Effector CD4-positive, alpha-beta T cell (primary cell): ENCODE data around the gene CMTM5.

Source experiments
- DNase-seq: peaks from one replicate; pipeline ENCODE4 v3.0.0-alpha.2; 2020

CMTM5 gene

GRCh38 chr14:23358042-23358441 lies 18.8 kb upstream of the CMTM5 start:
- DNase-seq = no peak

GRCh38 chr14:23358553-23359166 lies 18.2 kb upstream of the CMTM5 start:
- no peak for DNase-seq

- DNase-seq = no peak
These were observed 17.6 kb upstream of the CMTM5 start for GRCh38 chr14:23359167-23359626.

- no peak for DNase-seq
These were observed 17.0 kb upstream of the CMTM5 start for GRCh38 chr14:23359722-23360447.

DNA sequence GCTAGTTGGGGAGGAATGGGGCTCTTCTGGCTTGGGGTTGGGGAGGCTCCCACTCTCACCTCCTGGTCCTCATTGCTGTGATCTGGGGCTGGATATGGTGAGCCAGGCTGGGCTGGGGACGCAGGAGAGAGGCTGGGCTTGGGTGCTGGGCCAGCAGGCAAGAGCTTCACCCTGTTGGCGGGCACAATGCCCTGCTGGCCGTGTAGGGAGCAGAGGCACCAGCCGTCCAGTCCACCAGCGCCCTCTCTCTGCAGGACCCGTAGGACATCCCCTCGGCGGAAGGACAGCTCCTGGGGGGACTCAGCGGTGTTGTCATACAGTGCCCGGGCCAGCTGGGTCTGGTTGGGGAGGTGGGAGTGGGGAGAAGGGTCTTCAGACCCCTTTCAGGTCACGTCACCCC lies 16.4 kb upstream of the CMTM5 start:
- DNase-seq = no peak

- no peak for DNase-seq
These were observed 15.5 kb upstream of the CMTM5 start for GRCh38 chr14:23361320-23361719.

DNA sequence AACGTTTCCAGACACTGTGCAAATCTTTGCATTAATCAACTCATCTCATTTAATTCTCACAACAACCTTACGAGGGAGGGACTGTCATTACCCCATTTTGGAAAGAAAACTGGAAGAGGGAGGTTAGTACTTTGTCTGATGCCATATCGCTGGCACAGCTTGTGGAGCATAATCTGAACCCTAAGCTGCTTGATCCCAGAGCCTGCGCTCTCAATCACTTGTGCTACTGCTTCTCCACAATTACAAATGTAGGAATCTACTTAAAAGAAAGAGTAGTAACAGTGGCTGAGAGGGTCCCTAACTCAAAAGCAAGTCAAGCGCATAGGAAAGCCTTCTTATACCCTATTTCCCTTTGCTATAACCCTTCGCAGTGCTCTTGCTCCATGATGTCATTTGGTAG lies 15.1 kb upstream of the CMTM5 start:
- DNase-seq = no peak

- DNase-seq = no peak
These were observed 14.6 kb upstream of the CMTM5 start for GRCh38 chr14:23362200-23362599.

- DNase-seq = no peak
These were observed 12.4 kb upstream of the CMTM5 start for GRCh38 chr14:23364164-23365035.

DNA sequence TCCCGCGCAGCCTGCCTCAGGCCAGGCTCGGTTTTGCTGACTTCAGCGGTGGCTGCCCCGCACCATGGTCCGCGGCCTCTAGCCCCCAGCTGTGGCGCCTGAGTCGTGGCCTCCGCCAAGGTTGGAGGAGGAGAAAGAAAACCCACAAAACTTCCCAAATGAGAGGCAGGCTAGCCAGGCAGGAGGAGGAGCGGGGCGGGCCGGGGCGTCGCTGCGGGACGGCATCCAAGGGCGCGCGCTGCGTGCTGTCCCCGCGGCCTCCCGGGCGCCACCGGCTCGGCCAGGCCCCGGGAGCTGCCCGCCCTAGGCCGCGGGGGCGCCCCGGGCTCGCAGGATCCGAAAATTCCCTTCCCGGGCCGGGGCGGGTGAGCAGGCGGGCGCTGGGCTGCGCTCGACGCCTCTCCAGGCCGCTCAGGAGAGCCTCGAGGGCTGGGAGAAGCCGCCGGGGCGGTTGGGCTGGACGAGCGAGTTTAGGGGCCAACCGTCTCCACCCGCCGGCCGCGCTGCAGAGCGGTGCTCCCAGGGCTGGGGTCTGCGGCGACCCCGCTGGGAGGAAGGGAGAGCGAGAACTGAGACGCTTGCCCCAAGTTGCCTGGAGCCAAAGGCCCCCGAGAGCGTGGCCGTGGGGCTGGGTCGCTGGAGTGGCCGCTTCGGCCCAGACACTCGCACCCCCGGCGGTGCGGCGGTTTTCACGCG lies 11.7 kb upstream of the CMTM5 start, which contains the start of gene EFS:
EFS (minus strand) TSS at position 137 of the 696 bp plus-strand sequence. CDS start 147 bp downstream, outside the sequence.
- DNase-seq = no peak

GRCh38 chr14:23365732-23366425 lies 11.0 kb upstream of the CMTM5 start:
- DNase-seq = no peak

GRCh38 chr14:23366426-23366921 lies 10.4 kb upstream of the CMTM5 start:
- no peak for DNase-seq

- DNase-seq = no peak
These were observed 6.6 kb upstream of the CMTM5 start for GRCh38 chr14:23370221-23370620.

- DNase-seq = no peak
These were observed 5.0 kb upstream of the CMTM5 start for GRCh38 chr14:23371865-23372264.

DNA sequence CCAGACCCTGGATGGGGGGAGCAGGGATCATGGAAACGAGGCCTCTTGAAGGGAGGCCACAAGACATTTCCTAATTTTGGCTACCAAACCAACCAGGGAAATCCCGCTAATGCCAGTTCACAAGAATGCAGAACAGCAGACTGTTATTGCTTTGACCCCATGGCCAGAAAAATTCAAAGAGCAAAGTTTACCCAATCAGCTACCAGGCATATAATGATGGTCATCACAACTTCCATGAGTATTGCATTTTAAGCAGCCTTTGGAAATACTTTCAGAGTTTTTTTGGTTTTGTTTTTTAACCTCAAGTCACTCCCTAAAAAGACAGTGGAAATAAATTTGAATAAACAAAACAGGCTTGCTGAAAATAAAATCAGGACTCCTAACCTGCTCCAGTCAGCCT lies 4.3 kb upstream of the CMTM5 start, which contains the start of gene IL25:
IL25 (plus strand) TSS at position 301 of the 400 bp plus-strand sequence.
- no peak for DNase-seq

GRCh38 chr14:23373041-23373440 lies 3.8 kb upstream of the CMTM5 start:
- no peak for DNase-seq

- no peak for DNase-seq
These were observed 1.2 kb upstream of the CMTM5 start for GRCh38 chr14:23375527-23376251.

DNA sequence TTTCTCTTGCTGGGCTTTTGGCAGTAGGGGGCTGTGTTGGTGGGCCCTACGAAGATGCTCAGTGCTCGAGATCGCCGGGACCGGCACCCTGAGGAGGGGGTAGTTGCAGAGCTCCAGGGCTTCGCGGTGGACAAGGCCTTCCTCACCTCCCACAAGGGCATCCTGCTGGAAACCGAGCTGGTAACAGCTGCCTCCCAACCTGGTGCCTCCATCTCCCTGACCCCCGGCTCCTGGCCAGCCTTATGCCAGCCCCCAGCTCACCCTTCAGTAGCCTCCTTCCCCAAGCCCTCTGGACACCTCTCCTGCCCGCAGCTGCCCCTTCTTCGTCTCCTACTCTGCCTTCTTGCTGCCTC lies 328 bp downstream of the CMTM5 start:
- DNase-seq = no peak

DNA sequence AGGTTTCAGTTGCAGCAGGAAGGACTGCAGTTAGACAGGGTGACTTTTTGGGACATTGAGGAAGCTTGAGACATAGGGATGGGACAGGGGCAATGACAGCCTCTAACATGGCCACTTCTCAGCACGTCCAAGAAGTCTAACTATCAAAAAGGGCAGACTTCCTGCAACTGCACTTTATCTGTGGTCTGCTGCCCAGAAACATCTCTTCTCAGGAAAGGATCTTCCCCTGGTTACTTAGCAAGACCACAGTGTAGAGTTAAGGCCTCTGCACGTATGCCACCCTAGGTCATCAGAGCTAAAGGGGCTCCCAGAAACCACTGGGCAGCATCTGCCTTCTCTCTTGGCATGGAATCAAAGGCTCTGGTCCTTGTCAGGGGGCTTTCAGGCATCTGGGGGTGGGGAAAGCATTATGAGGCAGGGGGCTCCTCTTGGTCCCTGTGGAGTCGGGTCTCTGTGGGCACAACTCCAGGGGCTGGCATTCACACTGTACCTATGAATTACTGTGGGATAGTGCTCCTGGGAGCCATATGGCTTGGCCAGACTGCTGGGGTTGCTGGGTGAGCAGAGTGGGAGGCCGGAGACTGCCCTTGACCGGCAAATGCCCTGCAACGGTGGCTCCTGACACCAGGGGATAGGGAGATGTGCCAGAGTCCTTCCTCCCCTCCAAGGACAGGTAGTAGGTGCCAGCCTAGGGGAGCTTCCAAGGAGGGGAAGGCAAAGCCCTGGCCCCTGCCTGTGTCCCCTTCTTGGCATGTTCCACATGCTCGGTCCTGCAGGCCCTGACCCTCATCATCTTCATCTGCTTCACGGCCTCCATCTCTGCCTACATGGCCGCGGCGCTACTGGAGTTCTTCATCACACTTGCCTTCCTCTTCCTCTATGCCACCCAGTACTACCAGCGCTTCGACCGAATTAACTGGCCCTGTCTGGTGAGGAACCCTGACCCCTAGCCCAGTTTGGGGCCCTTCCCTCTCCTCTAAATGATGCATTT lies 1.0 kb downstream of the CMTM5 start:
- DNase-seq = no peak
